ENCODE data around the gene TLX2.

DNA sequence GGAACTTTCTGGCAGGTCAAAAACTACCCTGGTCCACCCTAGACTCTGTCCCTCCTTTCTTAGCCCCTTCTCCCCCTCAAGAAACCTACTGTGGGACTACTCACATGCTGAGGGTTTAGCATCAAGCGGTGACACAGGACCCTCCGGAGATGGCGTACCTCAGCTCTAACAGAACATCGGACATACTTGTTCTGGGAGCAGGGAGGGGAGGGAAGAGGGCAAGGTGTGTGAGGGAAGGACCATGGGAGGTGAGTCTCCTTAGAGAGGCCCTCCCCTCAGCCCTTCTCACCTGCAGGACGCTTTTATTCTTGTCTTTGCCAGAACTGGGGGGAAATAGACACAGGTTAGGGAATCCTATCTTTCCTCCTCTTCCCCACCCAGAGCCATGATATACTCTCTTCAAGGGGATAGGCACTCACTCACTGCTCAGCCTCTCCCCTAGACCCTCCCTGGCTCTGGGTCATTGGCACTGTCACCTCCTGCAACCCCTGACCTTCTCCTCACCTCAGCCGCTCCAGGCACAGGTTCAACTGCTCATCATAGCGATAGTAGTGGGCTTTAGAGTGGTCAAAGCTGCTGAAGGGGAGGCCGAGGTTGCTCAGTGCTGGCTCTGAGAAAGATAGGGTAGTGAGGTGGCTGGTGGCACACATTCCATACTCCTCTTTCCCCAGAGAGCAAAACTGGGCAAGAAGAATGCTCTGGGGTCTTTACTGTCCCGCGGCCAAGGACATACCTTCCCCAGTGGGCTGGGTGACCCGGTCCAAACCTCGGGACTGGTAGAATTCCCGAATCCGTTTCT is 8.6 kb upstream of the TLX2 start:
- TF ChIP-seq, protein P1, sequence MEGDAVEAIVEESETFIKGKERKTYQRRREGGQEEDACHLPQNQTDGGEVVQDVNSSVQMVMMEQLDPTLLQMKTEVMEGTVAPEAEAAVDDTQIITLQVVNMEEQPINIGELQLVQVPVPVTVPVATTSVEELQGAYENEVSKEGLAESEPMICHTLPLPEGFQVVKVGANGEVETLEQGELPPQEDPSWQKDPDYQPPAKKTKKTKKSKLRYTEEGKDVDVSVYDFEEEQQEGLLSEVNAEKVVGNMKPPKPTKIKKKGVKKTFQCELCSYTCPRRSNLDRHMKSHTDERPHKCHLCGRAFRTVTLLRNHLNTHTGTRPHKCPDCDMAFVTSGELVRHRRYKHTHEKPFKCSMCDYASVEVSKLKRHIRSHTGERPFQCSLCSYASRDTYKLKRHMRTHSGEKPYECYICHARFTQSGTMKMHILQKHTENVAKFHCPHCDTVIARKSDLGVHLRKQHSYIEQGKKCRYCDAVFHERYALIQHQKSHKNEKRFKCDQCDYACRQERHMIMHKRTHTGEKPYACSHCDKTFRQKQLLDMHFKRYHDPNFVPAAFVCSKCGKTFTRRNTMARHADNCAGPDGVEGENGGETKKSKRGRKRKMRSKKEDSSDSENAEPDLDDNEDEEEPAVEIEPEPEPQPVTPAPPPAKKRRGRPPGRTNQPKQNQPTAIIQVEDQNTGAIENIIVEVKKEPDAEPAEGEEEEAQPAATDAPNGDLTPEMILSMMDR (IDR thresholded peaks at IDR 0.05), result no peak
- TF ChIP-seq POLR2A (IDR thresholded peaks at IDR 0.05), result no peak

All from lower leg skin (tissue), 3 donors.